ENCODE measurements around the gene CYP8B1. TPM values are rescaled to one million over a fixed set of nuclear protein-coding genes. Genes with fewer than 3 reads are reported as not detected.

CYP8B1 gene
- total and polyA plus RNA-seq, 2 of the 13 experiments (the other 11 are each of a cell fraction or from before 2014, with no cell fraction given) = 0.58 to 2.0 TPM

DNA sequence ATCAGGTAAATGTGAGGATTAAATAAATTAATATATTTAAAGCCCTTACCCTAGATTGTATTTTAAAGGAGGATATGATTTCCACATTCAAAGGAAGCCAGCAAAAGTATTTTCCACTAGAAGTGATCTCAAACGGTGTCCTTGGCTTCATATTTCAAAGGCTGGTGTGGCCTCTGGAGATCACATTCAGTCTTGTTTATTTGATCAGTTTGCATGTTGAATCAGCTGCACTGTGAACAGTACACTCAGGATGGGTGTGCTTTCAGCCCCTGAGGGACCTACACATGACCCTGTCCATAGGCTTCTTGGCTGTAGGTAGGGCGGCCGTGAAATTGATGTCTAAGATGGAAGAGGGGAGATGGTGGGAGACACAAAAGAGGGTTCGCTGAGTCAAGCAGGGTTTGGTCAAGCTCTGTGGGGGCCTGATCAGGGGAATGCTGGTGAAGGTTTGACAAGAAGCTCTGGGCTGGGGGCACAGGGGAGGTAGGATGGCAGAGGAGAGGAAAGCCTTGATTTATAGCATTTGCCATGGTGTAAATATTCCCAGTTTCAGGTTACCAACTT is 21.9 kb downstream of the CYP8B1 start (continued):
- TF ChIP-seq PAF1 (CRISPR knock-in tag; IDR thresholded peaks at IDR 0.05) (no peak), GATAD1 (CRISPR knock-in tag; IDR thresholded peaks at IDR 0.05) (0 out of 2 replicates have a peak, but pooled peaks have one; percentile 39), TCF7L2 (IDR thresholded peaks at IDR 0.05; ENCODE audit: low read depth, low read length) (peak; percentile 80), TBX3 (IDR thresholded peaks at IDR 0.05; ENCODE audit: borderline replicate concordance) (peak; percentile 68; the same call in 1 of the 2 replicates), ZBTB38 (CRISPR knock-in tag; IDR thresholded peaks at IDR 0.05) (no peak), ZNF644 (CRISPR knock-in tag; IDR thresholded peaks at IDR 0.05; ENCODE audit: low read depth) (0 out of 2 replicates have a peak, but pooled peaks have one; percentile 29), BCL6 (CRISPR knock-in tag; IDR thresholded peaks at IDR 0.05) (peak; percentile 91), ZNF747 (CRISPR knock-in tag; IDR thresholded peaks at IDR 0.05; ENCODE audit: borderline replicate concordance) (no peak), ZNF33B (CRISPR knock-in tag; IDR thresholded peaks at IDR 0.05) (no peak), RBAK (CRISPR knock-in tag; IDR thresholded peaks at IDR 0.05) (no peak), GABPB1 (CRISPR knock-in tag; IDR thresholded peaks at IDR 0.05) (peak; percentile 27; the same call in 1 of the 2 replicates), FOSL1 (CRISPR knock-in tag; IDR thresholded peaks at IDR 0.05; ENCODE audit: borderline replicate concordance) (no peak), FLYWCH1 (CRISPR knock-in tag; IDR thresholded peaks at IDR 0.05) (no peak), EEA1 (CRISPR knock-in tag; IDR thresholded peaks at IDR 0.05; ENCODE audit: borderline replicate concordance) (no peak), TBX2 (CRISPR knock-in tag; IDR thresholded peaks at IDR 0.05; ENCODE audit: borderline replicate concordance) (peak; percentile 92), KMT2B (CRISPR knock-in tag; IDR thresholded peaks at IDR 0.05) (no peak), JUND (CRISPR knock-in tag; IDR thresholded peaks at IDR 0.05) (peak; percentile 71; the same call in 1 of the 2 replicates)
- TF ChIP-seq, protein P1, sequence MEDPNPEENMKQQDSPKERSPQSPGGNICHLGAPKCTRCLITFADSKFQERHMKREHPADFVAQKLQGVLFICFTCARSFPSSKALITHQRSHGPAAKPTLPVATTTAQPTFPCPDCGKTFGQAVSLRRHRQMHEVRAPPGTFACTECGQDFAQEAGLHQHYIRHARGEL (CRISPR knock-in tag; IDR thresholded peaks at IDR 0.05) = no peak
- TF ChIP-seq, protein P2, sequence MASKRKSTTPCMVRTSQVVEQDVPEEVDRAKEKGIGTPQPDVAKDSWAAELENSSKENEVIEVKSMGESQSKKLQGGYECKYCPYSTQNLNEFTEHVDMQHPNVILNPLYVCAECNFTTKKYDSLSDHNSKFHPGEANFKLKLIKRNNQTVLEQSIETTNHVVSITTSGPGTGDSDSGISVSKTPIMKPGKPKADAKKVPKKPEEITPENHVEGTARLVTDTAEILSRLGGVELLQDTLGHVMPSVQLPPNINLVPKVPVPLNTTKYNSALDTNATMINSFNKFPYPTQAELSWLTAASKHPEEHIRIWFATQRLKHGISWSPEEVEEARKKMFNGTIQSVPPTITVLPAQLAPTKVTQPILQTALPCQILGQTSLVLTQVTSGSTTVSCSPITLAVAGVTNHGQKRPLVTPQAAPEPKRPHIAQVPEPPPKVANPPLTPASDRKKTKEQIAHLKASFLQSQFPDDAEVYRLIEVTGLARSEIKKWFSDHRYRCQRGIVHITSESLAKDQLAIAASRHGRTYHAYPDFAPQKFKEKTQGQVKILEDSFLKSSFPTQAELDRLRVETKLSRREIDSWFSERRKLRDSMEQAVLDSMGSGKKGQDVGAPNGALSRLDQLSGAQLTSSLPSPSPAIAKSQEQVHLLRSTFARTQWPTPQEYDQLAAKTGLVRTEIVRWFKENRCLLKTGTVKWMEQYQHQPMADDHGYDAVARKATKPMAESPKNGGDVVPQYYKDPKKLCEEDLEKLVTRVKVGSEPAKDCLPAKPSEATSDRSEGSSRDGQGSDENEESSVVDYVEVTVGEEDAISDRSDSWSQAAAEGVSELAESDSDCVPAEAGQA (IDR thresholded peaks at IDR 0.05; ENCODE audit: low read depth) = 0 out of 2 replicates have a peak, but pooled peaks have one; percentile 45
- TF ChIP-seq, protein P2 (CRISPR knock-in tag; IDR thresholded peaks at IDR 0.05; ENCODE audit: borderline replicate concordance) = no peak
- TF ChIP-seq, protein P3, sequence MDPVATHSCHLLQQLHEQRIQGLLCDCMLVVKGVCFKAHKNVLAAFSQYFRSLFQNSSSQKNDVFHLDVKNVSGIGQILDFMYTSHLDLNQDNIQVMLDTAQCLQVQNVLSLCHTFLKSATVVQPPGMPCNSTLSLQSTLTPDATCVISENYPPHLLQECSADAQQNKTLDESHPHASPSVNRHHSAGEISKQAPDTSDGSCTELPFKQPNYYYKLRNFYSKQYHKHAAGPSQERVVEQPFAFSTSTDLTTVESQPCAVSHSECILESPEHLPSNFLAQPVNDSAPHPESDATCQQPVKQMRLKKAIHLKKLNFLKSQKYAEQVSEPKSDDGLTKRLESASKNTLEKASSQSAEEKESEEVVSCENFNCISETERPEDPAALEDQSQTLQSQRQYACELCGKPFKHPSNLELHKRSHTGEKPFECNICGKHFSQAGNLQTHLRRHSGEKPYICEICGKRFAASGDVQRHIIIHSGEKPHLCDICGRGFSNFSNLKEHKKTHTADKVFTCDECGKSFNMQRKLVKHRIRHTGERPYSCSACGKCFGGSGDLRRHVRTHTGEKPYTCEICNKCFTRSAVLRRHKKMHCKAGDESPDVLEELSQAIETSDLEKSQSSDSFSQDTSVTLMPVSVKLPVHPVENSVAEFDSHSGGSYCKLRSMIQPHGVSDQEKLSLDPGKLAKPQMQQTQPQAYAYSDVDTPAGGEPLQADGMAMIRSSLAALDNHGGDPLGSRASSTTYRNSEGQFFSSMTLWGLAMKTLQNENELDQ (CRISPR knock-in tag; IDR thresholded peaks at IDR 0.05; ENCODE audit: borderline replicate concordance) = no peak
- TF ChIP-seq, protein P4, sequence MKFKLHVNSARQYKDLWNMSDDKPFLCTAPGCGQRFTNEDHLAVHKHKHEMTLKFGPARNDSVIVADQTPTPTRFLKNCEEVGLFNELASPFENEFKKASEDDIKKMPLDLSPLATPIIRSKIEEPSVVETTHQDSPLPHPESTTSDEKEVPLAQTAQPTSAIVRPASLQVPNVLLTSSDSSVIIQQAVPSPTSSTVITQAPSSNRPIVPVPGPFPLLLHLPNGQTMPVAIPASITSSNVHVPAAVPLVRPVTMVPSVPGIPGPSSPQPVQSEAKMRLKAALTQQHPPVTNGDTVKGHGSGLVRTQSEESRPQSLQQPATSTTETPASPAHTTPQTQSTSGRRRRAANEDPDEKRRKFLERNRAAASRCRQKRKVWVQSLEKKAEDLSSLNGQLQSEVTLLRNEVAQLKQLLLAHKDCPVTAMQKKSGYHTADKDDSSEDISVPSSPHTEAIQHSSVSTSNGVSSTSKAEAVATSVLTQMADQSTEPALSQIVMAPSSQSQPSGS (CRISPR knock-in tag; IDR thresholded peaks at IDR 0.05) = peak; percentile 80; the same call in 1 of the 2 replicates

Measured in HepG2 (cell line).